GM12875 (cell line): ENCODE data around the gene ACSL6.

Source experiments
- H3K4me3 ChIP-seq: one replicate; pipeline ENCODE4 v1.5.1; 2011; ENCODE audit warnings: low read depth, low read length, control low read depth
- TF ChIP-seq, protein P1 (sequence below): IDR thresholded peaks from 2 replicates; pipeline ENCODE4 v1.5.1; 2011; ENCODE audit warnings: low read depth, mild to moderate bottlenecking, control low read depth, inconsistent platforms, low read length, moderate library complexity, borderline replicate concordance; ENCODE audit not compliant: insufficient read depth

Gene ACSL6

DNA sequence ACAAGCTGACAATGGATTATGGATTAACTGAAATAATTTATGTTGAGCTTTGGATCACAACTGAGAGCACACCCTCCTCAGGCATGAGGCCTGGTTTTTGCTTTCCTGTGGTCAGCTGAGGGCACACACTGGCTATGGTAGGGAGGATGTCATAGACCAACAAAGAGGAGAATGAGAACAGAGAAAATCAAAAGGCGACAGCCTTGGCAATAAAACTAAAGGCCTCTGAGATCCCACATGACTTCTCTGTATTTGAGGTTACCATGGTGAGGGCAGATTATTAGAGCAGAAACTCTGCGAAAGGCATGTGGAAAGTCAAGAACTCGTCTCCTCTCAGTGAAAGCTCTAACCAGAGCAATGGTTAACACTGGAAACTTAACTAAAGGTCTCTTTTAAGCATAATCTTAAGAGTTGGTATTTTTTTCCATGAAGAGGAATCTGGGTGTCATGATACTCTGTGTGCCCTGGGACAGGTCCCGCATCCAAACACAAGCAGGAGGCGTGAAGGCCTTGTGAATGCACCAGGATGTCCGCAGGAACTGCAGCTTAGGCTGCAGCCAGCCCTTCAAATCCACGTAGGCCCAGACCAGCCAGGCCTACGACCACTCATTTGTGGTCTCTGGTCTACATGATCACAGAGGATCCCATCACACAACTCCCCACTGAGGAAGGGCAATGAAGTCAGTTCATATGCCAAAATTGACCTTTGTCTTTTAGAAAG lies 53.6 kb downstream of the ACSL6 start:
- TF ChIP-seq, protein P1, sequence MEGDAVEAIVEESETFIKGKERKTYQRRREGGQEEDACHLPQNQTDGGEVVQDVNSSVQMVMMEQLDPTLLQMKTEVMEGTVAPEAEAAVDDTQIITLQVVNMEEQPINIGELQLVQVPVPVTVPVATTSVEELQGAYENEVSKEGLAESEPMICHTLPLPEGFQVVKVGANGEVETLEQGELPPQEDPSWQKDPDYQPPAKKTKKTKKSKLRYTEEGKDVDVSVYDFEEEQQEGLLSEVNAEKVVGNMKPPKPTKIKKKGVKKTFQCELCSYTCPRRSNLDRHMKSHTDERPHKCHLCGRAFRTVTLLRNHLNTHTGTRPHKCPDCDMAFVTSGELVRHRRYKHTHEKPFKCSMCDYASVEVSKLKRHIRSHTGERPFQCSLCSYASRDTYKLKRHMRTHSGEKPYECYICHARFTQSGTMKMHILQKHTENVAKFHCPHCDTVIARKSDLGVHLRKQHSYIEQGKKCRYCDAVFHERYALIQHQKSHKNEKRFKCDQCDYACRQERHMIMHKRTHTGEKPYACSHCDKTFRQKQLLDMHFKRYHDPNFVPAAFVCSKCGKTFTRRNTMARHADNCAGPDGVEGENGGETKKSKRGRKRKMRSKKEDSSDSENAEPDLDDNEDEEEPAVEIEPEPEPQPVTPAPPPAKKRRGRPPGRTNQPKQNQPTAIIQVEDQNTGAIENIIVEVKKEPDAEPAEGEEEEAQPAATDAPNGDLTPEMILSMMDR: no peak
- H3K4me3 ChIP-seq: no peak overlapping the region

DNA sequence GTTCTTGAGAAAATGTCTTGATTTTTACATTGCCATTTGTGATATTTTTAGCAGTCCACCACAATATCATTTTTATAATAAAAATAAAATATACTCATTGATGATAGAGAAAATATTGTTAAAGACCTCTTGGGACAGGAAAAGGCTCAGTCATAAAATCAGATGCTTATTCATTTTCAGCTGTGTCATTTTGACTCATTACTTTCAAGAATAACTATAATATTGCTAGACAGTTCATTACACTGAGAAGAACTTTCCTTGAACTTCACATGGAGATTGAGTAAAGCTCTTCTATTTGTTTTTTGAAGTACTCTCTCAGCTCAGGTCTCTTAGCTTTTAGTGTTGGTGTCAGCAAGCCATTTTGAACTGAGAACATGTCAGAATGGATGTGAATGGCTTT lies 57.5 kb downstream of the ACSL6 start:
- no peak overlapping the region for H3K4me3 ChIP-seq
- TF ChIP-seq, protein P1: no peak

DNA sequence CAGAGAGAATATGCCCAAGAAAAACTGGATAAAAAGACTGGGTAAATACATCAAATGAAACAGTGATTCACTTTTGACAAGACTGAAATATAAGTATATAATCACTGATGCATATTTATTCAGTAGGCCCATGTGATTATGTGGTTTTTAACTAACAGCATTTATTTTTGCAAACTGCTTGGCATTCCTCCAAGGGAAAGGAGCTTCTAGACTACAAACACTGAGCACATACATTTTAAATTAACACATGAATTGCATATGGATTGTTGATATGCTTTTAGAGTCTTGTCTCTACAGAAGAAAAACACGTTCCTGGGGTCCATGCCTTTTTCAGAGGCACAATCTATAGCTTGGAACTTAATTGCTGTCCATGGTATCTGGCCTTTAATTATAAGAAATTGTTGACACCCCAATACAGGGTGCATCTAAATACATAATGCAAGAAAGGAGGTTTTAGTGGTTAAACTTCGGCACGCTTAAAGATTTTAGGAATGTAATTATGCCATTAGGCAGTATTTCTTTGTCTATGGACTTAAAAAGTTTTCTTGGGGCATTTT lies 59.1 kb downstream of the ACSL6 start:
- no peak overlapping the region for H3K4me3 ChIP-seq
- TF ChIP-seq, protein P1: no peak

DNA sequence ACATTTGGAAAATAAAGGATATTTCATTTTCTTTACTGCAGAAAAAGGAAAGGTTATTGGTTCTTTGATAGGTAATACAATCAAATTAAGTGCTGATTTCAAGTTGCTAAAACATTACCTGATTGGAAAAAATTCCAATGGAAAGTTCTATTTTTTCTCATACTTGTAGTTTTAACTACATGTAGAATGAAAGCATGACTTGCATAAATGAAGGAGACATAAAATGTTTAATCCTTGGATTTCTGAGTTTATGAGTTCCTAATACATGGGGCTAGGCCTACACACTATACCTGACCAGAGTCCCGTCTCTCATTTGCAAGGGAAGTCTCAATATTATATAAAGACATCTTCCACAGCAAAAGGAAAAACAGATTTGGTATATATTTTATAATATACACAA lies 60.8 kb downstream of the ACSL6 start:
- TF ChIP-seq, protein P1: no peak
- no peak overlapping the region for H3K4me3 ChIP-seq

DNA sequence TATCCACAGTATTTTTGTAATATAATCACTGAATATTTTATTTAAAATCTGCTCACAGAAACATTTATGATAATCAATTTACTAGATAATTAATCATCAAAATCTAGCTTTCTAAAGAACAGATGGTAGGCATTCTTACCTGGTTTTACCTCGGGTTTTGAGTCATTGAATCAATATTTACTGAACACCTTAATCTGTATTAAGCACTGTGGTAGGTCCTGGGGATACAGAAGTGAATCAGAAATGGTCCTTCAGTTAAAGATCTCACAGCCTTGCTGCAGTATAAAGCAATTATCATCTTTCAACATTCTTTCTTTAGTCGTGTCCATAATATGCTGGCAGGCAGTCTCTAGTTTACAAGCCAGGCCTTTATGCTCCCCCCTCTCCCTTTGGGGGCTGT lies 64.0 kb downstream of the ACSL6 start:
- TF ChIP-seq, protein P1: no peak
- H3K4me3 ChIP-seq: no peak overlapping the region

DNA sequence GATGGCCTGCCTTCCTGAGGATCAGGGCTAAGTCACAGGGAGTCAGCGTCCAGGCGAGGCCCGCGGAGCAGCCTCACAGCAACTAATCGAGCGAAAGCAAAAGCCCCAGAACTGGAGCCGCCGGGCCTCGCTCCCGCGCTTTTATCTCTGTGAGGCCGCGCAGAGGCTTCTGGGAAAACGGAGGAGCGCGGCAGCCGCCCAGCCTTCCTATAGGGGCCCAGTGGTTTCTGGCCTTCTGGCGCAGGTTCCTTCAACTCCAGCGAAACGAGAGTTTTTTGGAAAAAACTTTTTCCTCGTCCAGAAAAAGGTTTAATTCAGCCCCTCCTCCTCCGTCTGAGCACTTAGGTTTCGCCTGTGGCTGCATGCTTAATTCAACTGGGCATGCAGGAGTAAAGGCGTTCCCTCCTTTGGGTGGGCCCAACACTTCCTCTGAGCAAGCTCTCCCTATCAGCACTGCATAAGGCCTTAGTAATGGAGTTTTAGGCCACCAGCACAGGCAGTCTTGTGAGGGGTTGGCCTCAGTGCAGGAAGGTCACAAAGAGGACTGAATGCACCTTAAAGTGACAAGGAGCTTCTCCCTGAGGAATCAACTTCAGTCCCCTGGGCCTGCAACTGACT lies 65.8 kb downstream of the ACSL6 start, which contains the start of gene MEIKIN:
MEIKIN (minus strand) TSS at position 113 of the 618 bp plus-strand sequence. CDS start 158 bp downstream, outside the sequence.
- TF ChIP-seq, protein P1: no peak

More for the DNA sequence above, 65.8 kb downstream of the ACSL6 start, which contains the start of gene MEIKIN:
- no peak within 1 kb of the TSS for H3K4me3 ChIP-seq
